K562 (cell line): ENCODE measurements around the gene MFSD12. TPM values are rescaled to one million over a fixed set of nuclear protein-coding genes. Genes with fewer than 3 reads are reported as not detected.

Experiments used
- COPS2 ChIP-seq: fragments of 450-650 bp; conservative IDR thresholded peaks from 2 replicates; pipeline ENCODE4 v1.6.1; 2016; ENCODE audit warnings: mild to moderate bottlenecking, moderate library complexity
- DACH1 ChIP-seq: fragments of 450-650 bp; IDR thresholded peaks from 2 replicates; pipeline ENCODE4 v1.6.1; 2018; ENCODE audit not compliant: partially characterized antibody
- ESRRA ChIP-seq: fragments of 450-650 bp; IDR thresholded peaks from 2 replicates; pipeline ENCODE4 v1.6.1; 2014; ENCODE audit warnings: low read depth, mild to moderate bottlenecking, moderate library complexity, borderline replicate concordance
- GABPB2 ChIP-seq: fragments of 250-450 bp; sonication (Bioruptor Pico); conservative IDR thresholded peaks from 2 replicates; pipeline ENCODE4 v1.5.1; 2021; ENCODE audit warnings: mild to moderate bottlenecking
- HDAC6 ChIP-seq: IDR thresholded peaks from 2 replicates; pipeline ENCODE4 v1.6.1; 2012; ENCODE audit warnings: low read depth, mild to moderate bottlenecking, control low read depth, inconsistent platforms, low read length, moderate library complexity
- HLTF ChIP-seq: fragments of 450-650 bp; IDR thresholded peaks from 2 replicates; pipeline ENCODE4 v1.6.1; 2016
- HSF4 ChIP-seq: fragments of 250-450 bp; sonication (Bioruptor Pico); IDR thresholded peaks from 2 replicates; pipeline ENCODE4 v2.1.2; 2022; ENCODE audit warnings: mild to moderate bottlenecking, moderate library complexity, borderline replicate concordance
- MCM3 ChIP-seq: fragments of 450-650 bp; IDR thresholded peaks from 2 replicates; pipeline ENCODE4 v1.6.1; 2016
- MEF2A ChIP-seq: IDR thresholded peaks from 2 replicates; pipeline ENCODE4 v1.6.1; 2011; ENCODE audit warnings: low read depth, mild to moderate bottlenecking, low read length, moderate library complexity; ENCODE audit not compliant: control insufficient read depth
- SETDB1 ChIP-seq: IDR thresholded peaks from one replicate; pipeline ENCODE4 v1.6.1; 2012; ENCODE audit warnings: low read length, control low read depth, inconsistent platforms
- TGIF2 ChIP-seq: sonication (generic); formaldehyde crosslinking; IDR thresholded peaks from 2 replicates; pipeline ENCODE4 v1.8.1; 2022; ENCODE audit warnings: mild to moderate bottlenecking, missing genetic modification reagents, moderate library complexity
- TRIM24 ChIP-seq, 2 experiments: fragments of 450-650 bp; IDR thresholded peaks; 2 replicates each; pipeline ENCODE4 v1.6.1; 2016
- ZNF232 ChIP-seq: sonication (generic); formaldehyde crosslinking; IDR thresholded peaks from 2 replicates; pipeline ENCODE4 v1.8.0; 2022; ENCODE audit warnings: mild to moderate bottlenecking, missing genetic modification reagents
- ZNF561 ChIP-seq: fragments of 450-650 bp; formaldehyde crosslinking; conservative IDR thresholded peaks from 2 replicates; pipeline ENCODE4 v1.4.0; 2020; ENCODE audit warnings: mild to moderate bottlenecking, moderate library complexity
- ZNF77 ChIP-seq: fragments of 250-450 bp; sonication (Bioruptor Pico); IDR thresholded peaks from 2 replicates; pipeline ENCODE4 v1.5.0; 2020
- ZNF780A ChIP-seq: fragments of 250-450 bp; sonication (Bioruptor Pico); IDR thresholded peaks from 2 replicates; pipeline ENCODE4 v1.5.0; 2021; ENCODE audit warnings: mild to moderate bottlenecking
- ZZZ3 ChIP-seq: fragments of 450-650 bp; IDR thresholded peaks from 2 replicates; pipeline ENCODE4 v1.6.1; 2016; ENCODE audit warnings: antibody characterized with exemption, mild to moderate bottlenecking, moderate library complexity
- polyA plus RNA-seq, 8 experiments: library from polyadenylated mRNA; depleted of rRNA in 4 of 8; stranded (reverse) in 5 of 8; unstranded in 3 of 8; fragments of >200 nt; fragmentation: Nextera tagmentation in 2 of 8; fragmentation: Illumina TruSeq in 1 of 8; extraction: Ambion mirVana in 2 of 8; extraction: Trizol in 1 of 8; gene quantifications; 2 replicates each; pipeline versions ENCODE4 v1.2.1 to v1.2.3, GENCODE V29; 2011 to 2014; ENCODE audit warnings: inconsistent platforms in 1 of 8, missing spikeins in 1 of 8
- total RNA-seq, 7 experiments: library from RNA; depleted of rRNA in 6 of 7; stranded (reverse); fragments of >200 nt in 6 of 7; fragmentation: Illumina TruSeq in 2 of 7; extraction: Trizol in 2 of 7; gene quantifications; 2 replicates each; pipeline versions ENCODE4 v1.2.1 to v1.2.3, GENCODE V29; 2011 to 2021; ENCODE audit warnings: low replicate concordance in 1 of 7
- TF ChIP-seq, protein P1 (sequence below): fragments of 250-450 bp; sonication (Bioruptor Pico); IDR thresholded peaks from 2 replicates; pipeline ENCODE4 v1.6.1; 2021; ENCODE audit warnings: mild to moderate bottlenecking
- TF ChIP-seq, protein P2 (sequence below), 3 experiments: fragments of 200-800 bp in 1 of 3; fragments of 250-450 bp in 1 of 3; fragments of 450-650 bp in 1 of 3; sonication (Bioruptor Pico) in 1 of 3; sonication (Bioruptor generic) in 1 of 3; formaldehyde crosslinking in 1 of 3; IDR thresholded peaks; 2 replicates each; pipeline versions ENCODE4 v1.6.1 to v1.8.0; 2016 to 2022; ENCODE audit warnings: mild to moderate bottlenecking in 2 of 3, missing genetic modification characterization in 2 of 3, missing compliant biosample characterization in 1 of 3, moderate library complexity in 1 of 3
- TF ChIP-seq, protein P3 (sequence below): fragments of 450-650 bp; IDR thresholded peaks from 2 replicates; pipeline ENCODE4 v1.6.1; 2016; ENCODE audit warnings: missing biosample characterization, missing genetic modification characterization
- TF ChIP-seq, protein P4 (sequence below): sonication (generic); formaldehyde crosslinking; IDR thresholded peaks from 2 replicates; pipeline ENCODE4 v1.8.0; 2022; ENCODE audit warnings: missing genetic modification reagents, mild to moderate bottlenecking, moderate library complexity, borderline replicate concordance
- TF ChIP-seq, protein P5 (sequence below): fragments of 450-650 bp; IDR thresholded peaks from 2 replicates; pipeline ENCODE4 v1.6.1; 2014; ENCODE audit warnings: low read depth, mild to moderate bottlenecking, moderate library complexity, borderline replicate concordance

The MFSD12 gene
- total and polyA plus RNA-seq, 9 of the 15 experiments (the other 6 are each of a cell fraction or from before 2014, with no cell fraction given): 0.69 to 112 (median 31.8) TPM

DNA sequence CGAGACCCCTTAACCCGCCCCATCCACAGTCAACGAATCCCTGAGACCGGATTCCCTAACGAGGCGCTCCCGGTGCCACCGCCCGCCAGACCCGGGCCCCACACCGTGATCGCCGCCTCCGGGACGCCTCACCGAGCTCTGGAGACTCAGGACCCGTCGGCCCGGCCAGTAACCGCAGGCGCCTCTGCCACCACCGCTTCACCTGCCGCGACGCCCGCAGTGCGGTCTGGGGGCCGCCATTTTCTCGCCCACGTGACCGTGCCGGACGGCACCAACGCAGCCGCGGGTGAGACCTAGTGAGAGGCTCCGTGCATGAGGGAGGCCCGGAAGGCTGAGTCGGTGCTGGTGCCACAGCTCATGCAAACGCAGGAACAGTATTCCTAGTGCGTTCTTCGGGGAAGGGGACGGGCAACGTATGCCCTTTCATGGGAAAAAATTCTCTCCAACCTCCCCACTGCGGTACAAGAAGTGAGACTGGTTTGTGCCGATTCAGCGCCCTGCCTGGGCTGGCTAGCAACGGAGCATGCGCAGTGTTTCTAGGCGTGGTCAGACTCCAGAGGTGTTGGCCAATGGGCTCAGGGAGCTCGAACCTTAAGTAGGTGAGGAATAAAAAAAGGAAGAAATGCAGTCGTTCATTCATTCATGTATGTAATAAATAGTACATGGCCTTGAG, 56.8 kb downstream of the MFSD12 start, which contains the start of gene DOHH (continued):
- no peak for TF ChIP-seq MEF2A
- TF ChIP-seq, protein P1, sequence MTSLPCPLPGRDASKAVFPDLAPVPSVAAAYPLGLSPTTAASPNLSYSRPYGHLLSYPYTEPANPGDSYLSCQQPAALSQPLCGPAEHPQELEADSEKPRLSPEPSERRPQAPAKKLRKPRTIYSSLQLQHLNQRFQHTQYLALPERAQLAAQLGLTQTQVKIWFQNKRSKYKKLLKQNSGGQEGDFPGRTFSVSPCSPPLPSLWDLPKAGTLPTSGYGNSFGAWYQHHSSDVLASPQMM (CRISPR knock-in tag): no peak
- no peak for TF ChIP-seq HDAC6
- TF ChIP-seq COPS2: no peak
- TF ChIP-seq, protein P2, sequence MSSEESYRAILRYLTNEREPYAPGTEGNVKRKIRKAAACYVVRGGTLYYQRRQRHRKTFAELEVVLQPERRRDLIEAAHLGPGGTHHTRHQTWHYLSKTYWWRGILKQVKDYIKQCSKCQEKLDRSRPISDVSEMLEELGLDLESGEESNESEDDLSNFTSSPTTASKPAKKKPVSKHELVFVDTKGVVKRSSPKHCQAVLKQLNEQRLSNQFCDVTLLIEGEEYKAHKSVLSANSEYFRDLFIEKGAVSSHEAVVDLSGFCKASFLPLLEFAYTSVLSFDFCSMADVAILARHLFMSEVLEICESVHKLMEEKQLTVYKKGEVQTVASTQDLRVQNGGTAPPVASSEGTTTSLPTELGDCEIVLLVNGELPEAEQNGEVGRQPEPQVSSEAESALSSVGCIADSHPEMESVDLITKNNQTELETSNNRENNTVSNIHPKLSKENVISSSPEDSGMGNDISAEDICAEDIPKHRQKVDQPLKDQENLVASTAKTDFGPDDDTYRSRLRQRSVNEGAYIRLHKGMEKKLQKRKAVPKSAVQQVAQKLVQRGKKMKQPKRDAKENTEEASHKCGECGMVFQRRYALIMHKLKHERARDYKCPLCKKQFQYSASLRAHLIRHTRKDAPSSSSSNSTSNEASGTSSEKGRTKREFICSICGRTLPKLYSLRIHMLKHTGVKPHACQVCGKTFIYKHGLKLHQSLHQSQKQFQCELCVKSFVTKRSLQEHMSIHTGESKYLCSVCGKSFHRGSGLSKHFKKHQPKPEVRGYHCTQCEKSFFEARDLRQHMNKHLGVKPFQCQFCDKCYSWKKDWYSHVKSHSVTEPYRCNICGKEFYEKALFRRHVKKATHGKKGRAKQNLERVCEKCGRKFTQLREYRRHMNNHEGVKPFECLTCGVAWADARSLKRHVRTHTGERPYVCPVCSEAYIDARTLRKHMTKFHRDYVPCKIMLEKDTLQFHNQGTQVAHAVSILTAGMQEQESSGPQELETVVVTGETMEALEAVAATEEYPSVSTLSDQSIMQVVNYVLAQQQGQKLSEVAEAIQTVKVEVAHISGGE (CRISPR knock-in tag; IDR thresholded peaks at IDR 0.05): no peak
- TF ChIP-seq SETDB1: no peak
- TF ChIP-seq TRIM24 (IDR thresholded peaks at IDR 0.05): peak in 1 of 2 experiments; percentile 77; a peak in 2 of 4 replicates
- TF ChIP-seq, protein P3, sequence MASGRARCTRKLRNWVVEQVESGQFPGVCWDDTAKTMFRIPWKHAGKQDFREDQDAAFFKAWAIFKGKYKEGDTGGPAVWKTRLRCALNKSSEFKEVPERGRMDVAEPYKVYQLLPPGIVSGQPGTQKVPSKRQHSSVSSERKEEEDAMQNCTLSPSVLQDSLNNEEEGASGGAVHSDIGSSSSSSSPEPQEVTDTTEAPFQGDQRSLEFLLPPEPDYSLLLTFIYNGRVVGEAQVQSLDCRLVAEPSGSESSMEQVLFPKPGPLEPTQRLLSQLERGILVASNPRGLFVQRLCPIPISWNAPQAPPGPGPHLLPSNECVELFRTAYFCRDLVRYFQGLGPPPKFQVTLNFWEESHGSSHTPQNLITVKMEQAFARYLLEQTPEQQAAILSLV: no peak
- TF ChIP-seq, protein P4, sequence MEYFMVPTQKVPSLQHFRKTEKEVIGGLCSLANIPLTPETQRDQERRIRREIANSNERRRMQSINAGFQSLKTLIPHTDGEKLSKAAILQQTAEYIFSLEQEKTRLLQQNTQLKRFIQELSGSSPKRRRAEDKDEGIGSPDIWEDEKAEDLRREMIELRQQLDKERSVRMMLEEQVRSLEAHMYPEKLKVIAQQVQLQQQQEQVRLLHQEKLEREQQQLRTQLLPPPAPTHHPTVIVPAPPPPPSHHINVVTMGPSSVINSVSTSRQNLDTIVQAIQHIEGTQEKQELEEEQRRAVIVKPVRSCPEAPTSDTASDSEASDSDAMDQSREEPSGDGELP (CRISPR knock-in tag): peak; percentile 87
- no peak for TF ChIP-seq ZNF780A (CRISPR knock-in tag)
- no peak for TF ChIP-seq ZNF561 (CRISPR knock-in tag)
- TF ChIP-seq MCM3: no peak
- no peak for TF ChIP-seq ZNF232 (CRISPR knock-in tag)
- TF ChIP-seq, protein P5, sequence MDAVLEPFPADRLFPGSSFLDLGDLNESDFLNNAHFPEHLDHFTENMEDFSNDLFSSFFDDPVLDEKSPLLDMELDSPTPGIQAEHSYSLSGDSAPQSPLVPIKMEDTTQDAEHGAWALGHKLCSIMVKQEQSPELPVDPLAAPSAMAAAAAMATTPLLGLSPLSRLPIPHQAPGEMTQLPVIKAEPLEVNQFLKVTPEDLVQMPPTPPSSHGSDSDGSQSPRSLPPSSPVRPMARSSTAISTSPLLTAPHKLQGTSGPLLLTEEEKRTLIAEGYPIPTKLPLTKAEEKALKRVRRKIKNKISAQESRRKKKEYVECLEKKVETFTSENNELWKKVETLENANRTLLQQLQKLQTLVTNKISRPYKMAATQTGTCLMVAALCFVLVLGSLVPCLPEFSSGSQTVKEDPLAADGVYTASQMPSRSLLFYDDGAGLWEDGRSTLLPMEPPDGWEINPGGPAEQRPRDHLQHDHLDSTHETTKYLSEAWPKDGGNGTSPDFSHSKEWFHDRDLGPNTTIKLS: peak; percentile 68; the same call in 1 of the 2 replicates
- TF ChIP-seq ZZZ3: no peak
- no peak for TF ChIP-seq DACH1
- TF ChIP-seq GABPB2 (CRISPR knock-in tag): no peak
- peak; percentile 89 for TF ChIP-seq ESRRA
- TF ChIP-seq HSF4: no peak
- no peak for TF ChIP-seq HLTF
- no peak for TF ChIP-seq ZNF77
- TF ChIP-seq TGIF2 (CRISPR knock-in tag): 0 out of 2 replicates have a peak, but pooled peaks have one; percentile 66
